Measurements from ENCODE around the gene C16orf54.
"Not testable (repeated sequence)": the region's sequence is repeated elsewhere in the genome, so short reads cannot be mapped to it uniquely, and the experiment has no call there.

The C16orf54 gene

DNA sequence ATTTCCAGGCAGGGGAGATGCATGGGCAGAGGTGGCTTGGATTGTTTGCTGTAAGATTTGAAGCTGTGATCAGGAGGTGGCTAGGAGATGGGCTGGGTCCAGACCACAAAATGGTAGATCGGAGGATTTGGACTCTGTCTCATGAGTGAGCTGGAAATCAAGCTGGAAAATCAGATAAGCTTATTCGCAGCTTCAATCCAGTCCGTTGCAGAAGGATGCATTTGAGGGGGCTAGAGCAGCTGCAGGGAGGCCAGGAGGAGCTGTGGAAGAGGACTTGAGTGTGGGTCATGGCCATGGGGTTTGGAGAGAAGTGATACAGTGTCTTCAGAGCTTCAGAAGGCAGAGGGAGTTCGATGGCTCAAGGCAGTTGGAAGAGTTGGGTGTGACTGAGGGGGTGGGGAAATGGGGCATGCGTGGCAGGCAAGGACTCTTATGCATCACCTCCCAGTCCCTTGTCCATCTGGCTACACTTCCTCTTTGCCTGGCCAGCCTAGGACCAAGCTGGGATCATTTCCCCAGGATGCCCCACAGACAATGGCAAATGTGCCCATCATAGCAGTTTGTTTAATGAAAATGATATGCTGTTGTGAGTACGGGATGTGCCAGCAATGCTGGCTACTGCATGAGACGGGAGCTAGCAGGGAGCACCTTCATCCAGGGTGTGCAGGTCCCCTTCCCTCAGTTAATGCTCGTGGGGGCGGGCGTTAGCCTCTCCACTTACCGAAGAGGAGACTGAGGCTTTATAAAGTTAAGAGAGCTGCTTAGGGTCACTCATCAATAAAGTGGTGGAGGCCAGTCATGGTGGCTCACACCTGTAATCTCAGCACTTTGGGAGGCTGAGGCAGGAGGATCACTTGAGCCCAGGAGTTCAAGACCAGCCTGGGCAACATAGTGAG, 46.2 kb downstream of the C16orf54 start:
- TF ChIP-seq, protein P1, sequence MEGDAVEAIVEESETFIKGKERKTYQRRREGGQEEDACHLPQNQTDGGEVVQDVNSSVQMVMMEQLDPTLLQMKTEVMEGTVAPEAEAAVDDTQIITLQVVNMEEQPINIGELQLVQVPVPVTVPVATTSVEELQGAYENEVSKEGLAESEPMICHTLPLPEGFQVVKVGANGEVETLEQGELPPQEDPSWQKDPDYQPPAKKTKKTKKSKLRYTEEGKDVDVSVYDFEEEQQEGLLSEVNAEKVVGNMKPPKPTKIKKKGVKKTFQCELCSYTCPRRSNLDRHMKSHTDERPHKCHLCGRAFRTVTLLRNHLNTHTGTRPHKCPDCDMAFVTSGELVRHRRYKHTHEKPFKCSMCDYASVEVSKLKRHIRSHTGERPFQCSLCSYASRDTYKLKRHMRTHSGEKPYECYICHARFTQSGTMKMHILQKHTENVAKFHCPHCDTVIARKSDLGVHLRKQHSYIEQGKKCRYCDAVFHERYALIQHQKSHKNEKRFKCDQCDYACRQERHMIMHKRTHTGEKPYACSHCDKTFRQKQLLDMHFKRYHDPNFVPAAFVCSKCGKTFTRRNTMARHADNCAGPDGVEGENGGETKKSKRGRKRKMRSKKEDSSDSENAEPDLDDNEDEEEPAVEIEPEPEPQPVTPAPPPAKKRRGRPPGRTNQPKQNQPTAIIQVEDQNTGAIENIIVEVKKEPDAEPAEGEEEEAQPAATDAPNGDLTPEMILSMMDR (IDR thresholded peaks at IDR 0.05; ENCODE audit: control extremely low read depth, extremely low read depth, low read depth, missing control alignments), result no peak
- DNase-seq (ENCODE audit: extremely low spot score), result no peak
- CTCF ChIA-PET, result interaction anchor here (0.9 to 4.9 kb wide), 26 partner anchors 8 to 356 kb away, joined by 3 to 32 read pairs (median 6); partner anchors contain the start of genes KIF22 and TLCD3B
- POLR2A ChIA-PET, result interaction anchor here (0.5 kb wide), 1 partner anchor 37 kb away, joined by 3 read pairs; no protein-coding TSS in a partner anchor

DNA sequence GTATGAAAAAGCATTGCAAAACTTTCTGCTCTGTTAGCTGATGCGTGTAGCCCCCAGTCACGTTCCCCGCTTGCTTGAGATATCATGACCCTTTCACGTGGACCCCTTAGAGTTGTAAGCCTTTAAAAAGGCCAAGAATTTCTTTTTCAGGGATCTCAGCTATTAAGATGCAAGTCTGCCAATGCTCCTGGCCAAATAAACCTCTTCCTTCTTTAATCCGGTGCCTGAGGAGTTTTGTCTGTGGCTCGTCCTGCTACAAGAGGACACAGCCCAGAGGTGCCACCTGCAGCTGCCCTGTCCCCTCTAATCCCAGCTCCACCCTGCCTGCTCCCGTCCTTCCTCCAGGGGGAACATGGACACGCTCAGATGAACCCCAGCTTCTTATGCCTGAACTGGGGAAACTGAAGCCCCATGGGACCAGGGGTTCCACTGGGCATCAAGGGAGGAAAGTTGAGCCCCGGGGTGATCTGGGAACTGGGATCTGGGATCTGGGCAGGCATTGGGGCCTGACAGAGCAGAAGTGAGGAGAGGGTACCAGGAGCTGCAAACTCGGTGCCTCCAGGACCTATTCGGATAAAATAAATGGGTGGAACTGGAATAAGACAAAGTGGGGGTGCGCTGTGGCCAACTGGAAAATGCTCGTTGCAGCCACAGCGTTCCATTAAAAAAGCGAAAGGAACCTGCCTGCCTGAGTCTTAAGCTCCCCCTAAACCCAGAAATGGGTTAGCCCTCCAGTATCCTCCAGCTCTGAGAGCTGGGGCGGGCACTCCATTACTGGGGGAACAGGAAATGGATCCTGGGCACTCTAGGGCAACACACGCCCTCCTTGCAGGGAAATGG, 47.1 kb downstream of the C16orf54 start:
- ChIA-PET POLR2A (interaction anchor here (0.5 kb wide), 1 partner anchor 130 kb away, joined by 7 read pairs; no protein-coding TSS in a partner anchor), CTCF (interaction anchor here (1.2 to 4.9 kb wide), 12 partner anchors 10 to 150 kb away, joined by 3 to 32 read pairs (median 13); partner anchors contain the start of gene KIF22)
- TF ChIP-seq, protein P1 (IDR thresholded peaks at IDR 0.05; ENCODE audit: control extremely low read depth, extremely low read depth, low read depth, missing control alignments), result no peak
- no peak for DNase-seq (ENCODE audit: extremely low spot score)

DNA sequence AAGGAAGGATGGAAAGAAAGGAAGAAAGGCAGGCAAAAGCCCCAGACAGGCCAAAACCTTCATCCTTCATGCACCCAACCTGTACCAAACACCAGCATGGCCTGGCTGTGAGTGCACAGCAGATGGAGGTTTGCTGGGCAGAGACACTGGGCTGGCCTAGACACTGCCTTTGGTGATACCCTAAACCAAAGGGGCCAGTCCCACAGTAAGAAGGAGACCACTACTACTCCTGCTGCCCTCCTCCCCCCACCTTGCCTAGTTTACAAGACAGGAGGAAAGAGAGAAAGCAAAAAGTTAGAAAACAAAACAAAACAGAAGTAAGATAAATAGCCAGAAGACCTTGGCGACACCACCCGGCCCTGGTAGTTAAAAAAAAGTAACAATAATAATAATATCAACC, 47.7 kb downstream of the C16orf54 start:
- DNase-seq (ENCODE audit: extremely low spot score), result no peak
- POLR2A ChIA-PET, result interaction anchor here (0.5 to 0.6 kb wide), 2 partner anchors 11 to 131 kb away, joined by 3 to 7 read pairs; no protein-coding TSS in a partner anchor
- TF ChIP-seq, protein P1 (IDR thresholded peaks at IDR 0.05; ENCODE audit: control extremely low read depth, extremely low read depth, low read depth, missing control alignments), result no peak
- CTCF ChIA-PET, result interaction anchor here (1.3 to 4.9 kb wide), 4 partner anchors 13 to 151 kb away, joined by 3 to 32 read pairs (median 17); partner anchors contain the start of gene KIF22

DNA sequence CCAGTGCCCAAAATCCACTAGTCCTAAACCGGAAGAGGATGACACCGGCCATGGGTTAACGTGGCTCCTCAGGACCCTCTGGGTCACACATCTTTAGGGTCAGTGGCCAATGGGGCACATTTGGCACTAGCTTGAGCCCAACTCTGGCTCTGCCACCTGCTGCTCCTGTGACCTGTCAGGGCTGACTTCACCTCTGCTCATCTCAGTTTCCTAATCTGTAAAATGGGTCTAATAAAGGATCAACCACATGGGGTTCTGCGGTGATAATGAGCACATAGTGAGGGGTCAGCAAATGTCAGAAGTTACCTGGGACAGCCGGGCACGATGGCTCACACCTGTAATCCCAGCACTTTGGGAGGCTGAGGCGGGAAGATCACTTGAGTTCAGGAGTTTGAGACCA, 48.4 kb downstream of the C16orf54 start:
- TF ChIP-seq, protein P1 (IDR thresholded peaks at IDR 0.05; ENCODE audit: control extremely low read depth, extremely low read depth, low read depth, missing control alignments), result no peak
- DNase-seq (ENCODE audit: extremely low spot score), result no peak
- ChIA-PET CTCF (interaction anchor here (1.3 to 3.5 kb wide), 3 partner anchors 13 to 26 kb away, joined by 3 to 13 read pairs (median 3); partner anchors contain the start of gene QPRT), POLR2A (interaction anchor here (0.6 kb wide), 1 partner anchor 10 kb away, joined by 3 read pairs; no protein-coding TSS in a partner anchor)

DNA sequence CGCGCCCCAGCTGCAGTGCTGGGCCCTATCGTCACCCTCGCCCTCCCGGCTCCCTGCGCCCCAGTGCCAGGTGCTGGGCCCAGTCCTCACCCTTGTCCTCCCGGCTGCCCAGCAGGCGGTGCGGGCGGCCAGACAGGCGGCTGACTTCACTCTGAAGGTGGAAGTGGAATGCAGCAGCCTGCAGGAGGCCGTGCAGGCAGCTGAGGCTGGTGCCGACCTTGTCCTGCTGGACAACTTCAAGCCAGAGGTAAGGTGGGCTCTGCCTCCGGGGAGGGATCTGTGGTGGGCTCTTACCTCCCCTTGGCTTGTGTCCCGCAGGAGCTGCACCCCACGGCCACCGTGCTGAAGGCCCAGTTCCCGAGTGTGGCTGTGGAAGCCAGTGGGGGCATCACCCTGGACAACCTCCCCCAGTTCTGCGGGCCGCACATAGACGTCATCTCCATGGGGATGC, 48.9 kb downstream of the C16orf54 start:
- TF ChIP-seq, protein P1 (IDR thresholded peaks at IDR 0.05; ENCODE audit: control extremely low read depth, extremely low read depth, low read depth, missing control alignments), result no peak
- CTCF ChIA-PET, result interaction anchor here (1.3 to 1.4 kb wide), 2 partner anchors 14 to 18 kb away, joined by 3 read pairs; partner anchors contain the start of gene QPRT
- POLR2A ChIA-PET, result no interaction called here
- DNase-seq (ENCODE audit: extremely low spot score), result no peak

DNA sequence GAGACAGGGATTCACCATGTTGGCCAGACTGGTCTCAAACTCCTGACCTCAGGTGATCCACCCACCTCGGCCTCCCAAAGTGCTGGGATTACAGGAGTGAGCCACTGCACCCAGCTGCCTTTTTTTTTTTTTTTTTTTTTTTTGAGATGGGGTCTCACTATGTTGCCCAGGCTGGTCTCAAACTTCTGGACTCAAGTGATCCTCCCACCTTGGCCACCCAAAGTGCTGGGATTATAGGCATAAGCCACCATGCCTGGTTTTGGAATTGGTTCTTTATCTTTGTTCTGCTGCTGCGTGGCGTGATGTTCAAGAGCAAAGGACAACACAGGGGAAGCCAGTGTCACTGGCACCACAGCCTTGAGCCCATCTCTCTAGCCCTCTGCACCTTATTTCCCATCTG, 50.1 kb downstream of the C16orf54 start:
- DNase-seq (ENCODE audit: extremely low spot score); POLR2A ChIA-PET: not testable (repeated sequence)
- CTCF ChIA-PET, result interaction anchor here (1.0 to 1.4 kb wide), 2 partner anchors 17 to 23 kb away, joined by 3 read pairs; partner anchors contain the start of gene QPRT
